Pons (tissue), 1 donor: ENCODE data around the gene TIMM17A.
A peak's percentile ranks its signal among the peaks of the same experiment; 100 is the strongest.

Source experiments
- DNase-seq: peaks from one replicate; pipeline ENCODE4 v3.0.0-alpha.2; 2016; ENCODE audit warnings: low spot score

TIMM17A gene

GRCh38 chr1:201984446-201984845, 29.1 kb downstream of the TIMM17A start:
- DNase-seq, result no peak

GRCh38 chr1:201985355-201985754, 30.1 kb downstream of the TIMM17A start:
- DNase-seq, result no peak

GRCh38 chr1:201988601-201989000, 33.3 kb downstream of the TIMM17A start:
- no peak for DNase-seq

- no peak for DNase-seq
Observed at GRCh38 chr1:201989354-201990128, 34.2 kb downstream of the TIMM17A start.

GRCh38 chr1:201990427-201990826, 35.1 kb downstream of the TIMM17A start:
- no peak for DNase-seq

- DNase-seq, result peak; percentile 37
Observed at GRCh38 chr1:201999625-202000238, 44.4 kb downstream of the TIMM17A start.

GRCh38 chr1:202002507-202002906, 47.2 kb downstream of the TIMM17A start:
- DNase-seq, result no peak

- DNase-seq, result peak; percentile 56
Observed at GRCh38 chr1:202004711-202005110, 49.4 kb downstream of the TIMM17A start.

GRCh38 chr1:202005958-202006357, 50.7 kb downstream of the TIMM17A start:
- DNase-seq, result no peak

- no peak for DNase-seq
Observed at GRCh38 chr1:202007304-202007703, 52.0 kb downstream of the TIMM17A start.

- DNase-seq, result no peak
Observed at GRCh38 chr1:202007805-202008489, 52.6 kb downstream of the TIMM17A start.

- DNase-seq, result peak; percentile 89
Observed at GRCh38 chr1:202009326-202010179, 54.2 kb downstream of the TIMM17A start.

GRCh38 chr1:202010180-202011015, 55.1 kb downstream of the TIMM17A start, which contains the start of gene ELF3:
ELF3 (plus strand) TSS chr1:202010587; CDS start chr1:202011137, 550 bp downstream.
- DNase-seq, result no peak

- DNase-seq, result no peak
Observed at GRCh38 chr1:202011994-202012393, 56.7 kb downstream of the TIMM17A start.

GRCh38 chr1:202012544-202013478, 57.5 kb downstream of the TIMM17A start:
- DNase-seq, result no peak

- DNase-seq, result no peak
Observed at GRCh38 chr1:202013603-202014002, 58.3 kb downstream of the TIMM17A start.

- DNase-seq, result no peak
Observed at GRCh38 chr1:202014060-202014459, 58.8 kb downstream of the TIMM17A start.

- no peak for DNase-seq
Observed at GRCh38 chr1:202014915-202015661, 59.8 kb downstream of the TIMM17A start.

GRCh38 chr1:202015662-202015937, 60.3 kb downstream of the TIMM17A start:
- DNase-seq, result no peak
